ENCODE data around the gene FRAS1.

Gene FRAS1

DNA sequence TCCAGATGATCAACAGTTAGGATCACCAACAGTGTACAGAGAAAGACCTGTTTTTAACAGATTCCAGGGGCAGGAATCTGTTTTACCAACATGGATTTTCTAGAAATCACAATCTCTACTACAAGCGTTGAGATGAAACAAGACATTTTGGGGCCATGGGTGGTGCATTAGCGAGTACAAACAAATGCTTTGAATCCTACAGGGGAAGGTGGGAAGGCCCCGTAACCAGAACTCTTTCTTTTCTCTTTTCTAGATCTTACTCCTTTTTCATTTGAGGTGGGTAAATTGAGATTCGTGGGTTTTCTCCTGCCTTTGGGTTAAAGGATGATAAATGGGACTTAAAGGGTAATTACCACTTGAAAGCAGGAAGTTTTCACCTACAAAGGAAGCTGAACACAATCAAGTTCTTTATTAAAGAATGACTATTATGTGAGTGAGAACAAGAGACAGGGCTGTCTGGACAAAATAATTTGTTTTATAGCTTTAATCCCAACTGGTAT, 304.5 kb downstream of the FRAS1 start:
- TF ChIP-seq POLR2AphosphoS5 (IDR thresholded peaks at IDR 0.05; ENCODE audit: low read depth, low read length) (no peak), SIN3A (IDR thresholded peaks at IDR 0.05; ENCODE audit: borderline replicate concordance, insufficient read depth, low read length) (no peak), FOXP2 (optimal IDR thresholded peaks at IDR 0.05; ENCODE audit: borderline replicate concordance, extremely low read depth, extremely low read length, insufficient read depth) (no peak), TAF1 (IDR thresholded peaks at IDR 0.05; ENCODE audit: borderline replicate concordance, insufficient read depth, low read length) (no peak)
- TF ChIP-seq, protein P1, sequence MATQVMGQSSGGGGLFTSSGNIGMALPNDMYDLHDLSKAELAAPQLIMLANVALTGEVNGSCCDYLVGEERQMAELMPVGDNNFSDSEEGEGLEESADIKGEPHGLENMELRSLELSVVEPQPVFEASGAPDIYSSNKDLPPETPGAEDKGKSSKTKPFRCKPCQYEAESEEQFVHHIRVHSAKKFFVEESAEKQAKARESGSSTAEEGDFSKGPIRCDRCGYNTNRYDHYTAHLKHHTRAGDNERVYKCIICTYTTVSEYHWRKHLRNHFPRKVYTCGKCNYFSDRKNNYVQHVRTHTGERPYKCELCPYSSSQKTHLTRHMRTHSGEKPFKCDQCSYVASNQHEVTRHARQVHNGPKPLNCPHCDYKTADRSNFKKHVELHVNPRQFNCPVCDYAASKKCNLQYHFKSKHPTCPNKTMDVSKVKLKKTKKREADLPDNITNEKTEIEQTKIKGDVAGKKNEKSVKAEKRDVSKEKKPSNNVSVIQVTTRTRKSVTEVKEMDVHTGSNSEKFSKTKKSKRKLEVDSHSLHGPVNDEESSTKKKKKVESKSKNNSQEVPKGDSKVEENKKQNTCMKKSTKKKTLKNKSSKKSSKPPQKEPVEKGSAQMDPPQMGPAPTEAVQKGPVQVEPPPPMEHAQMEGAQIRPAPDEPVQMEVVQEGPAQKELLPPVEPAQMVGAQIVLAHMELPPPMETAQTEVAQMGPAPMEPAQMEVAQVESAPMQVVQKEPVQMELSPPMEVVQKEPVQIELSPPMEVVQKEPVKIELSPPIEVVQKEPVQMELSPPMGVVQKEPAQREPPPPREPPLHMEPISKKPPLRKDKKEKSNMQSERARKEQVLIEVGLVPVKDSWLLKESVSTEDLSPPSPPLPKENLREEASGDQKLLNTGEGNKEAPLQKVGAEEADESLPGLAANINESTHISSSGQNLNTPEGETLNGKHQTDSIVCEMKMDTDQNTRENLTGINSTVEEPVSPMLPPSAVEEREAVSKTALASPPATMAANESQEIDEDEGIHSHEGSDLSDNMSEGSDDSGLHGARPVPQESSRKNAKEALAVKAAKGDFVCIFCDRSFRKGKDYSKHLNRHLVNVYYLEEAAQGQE (IDR thresholded peaks at IDR 0.05; ENCODE audit: insufficient read depth in 1 of 2, low read depth in 2 of 2, low read length in 2 of 2) = no peak

DNA sequence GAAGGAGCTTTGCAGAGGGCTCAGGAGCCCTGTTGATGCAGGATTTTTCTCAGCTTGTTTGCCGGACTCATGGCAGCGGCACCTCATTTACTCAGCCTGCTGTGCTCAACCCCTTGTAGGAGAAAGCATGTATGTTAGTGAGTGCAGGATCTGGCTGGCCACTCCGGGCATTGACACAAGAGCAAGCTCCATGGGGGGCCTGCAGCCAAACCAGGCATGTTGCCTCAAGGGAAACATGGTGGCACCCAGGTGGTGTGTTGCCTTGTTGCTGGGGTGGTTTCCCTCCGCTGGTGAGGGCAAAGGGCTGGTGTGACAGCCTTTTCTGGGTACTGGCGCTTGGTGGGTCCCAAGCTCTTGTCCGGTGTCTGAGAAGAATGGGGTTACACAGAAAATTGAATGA, 305.2 kb downstream of the FRAS1 start:
- TF ChIP-seq, protein P1 (IDR thresholded peaks at IDR 0.05; ENCODE audit: insufficient read depth in 1 of 2, low read depth in 2 of 2, low read length in 2 of 2) = no peak
- TF ChIP-seq TAF1 (IDR thresholded peaks at IDR 0.05; ENCODE audit: borderline replicate concordance, insufficient read depth, low read length) (no peak), FOXP2 (optimal IDR thresholded peaks at IDR 0.05; ENCODE audit: borderline replicate concordance, extremely low read depth, extremely low read length, insufficient read depth) (no peak), POLR2AphosphoS5 (IDR thresholded peaks at IDR 0.05; ENCODE audit: low read depth, low read length) (no peak), SIN3A (IDR thresholded peaks at IDR 0.05; ENCODE audit: borderline replicate concordance, insufficient read depth, low read length) (no peak)

DNA sequence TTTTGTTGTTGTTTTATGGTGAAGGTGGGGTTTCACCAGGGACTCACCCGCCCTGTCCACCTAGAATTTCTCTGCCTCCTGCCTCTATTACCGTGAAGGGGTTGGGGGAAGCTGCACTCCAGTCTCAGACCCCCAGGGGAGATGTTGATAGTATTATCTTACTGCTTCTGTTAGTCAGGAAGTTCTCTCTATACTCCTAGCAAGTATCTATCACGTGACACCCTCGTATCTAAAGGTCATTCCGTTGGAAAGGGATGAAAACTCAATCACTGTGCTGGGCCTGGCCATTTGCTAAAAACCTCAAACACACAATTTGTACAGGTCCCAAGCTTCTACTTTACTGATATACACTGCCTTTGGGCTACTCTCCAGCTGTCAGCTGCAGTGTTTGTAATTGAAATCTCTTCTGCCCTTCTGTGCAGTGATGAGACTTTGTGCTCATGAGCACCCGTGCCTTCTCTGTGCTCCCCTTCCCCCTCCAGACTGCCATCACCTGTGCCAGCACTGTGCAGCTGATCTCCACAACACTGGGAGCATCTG, 306.0 kb downstream of the FRAS1 start:
- TF ChIP-seq POLR2AphosphoS5 (IDR thresholded peaks at IDR 0.05; ENCODE audit: low read depth, low read length) (no peak), TAF1 (IDR thresholded peaks at IDR 0.05; ENCODE audit: borderline replicate concordance, insufficient read depth, low read length) (no peak), SIN3A (IDR thresholded peaks at IDR 0.05; ENCODE audit: borderline replicate concordance, insufficient read depth, low read length) (no peak), FOXP2 (optimal IDR thresholded peaks at IDR 0.05; ENCODE audit: borderline replicate concordance, extremely low read depth, extremely low read length, insufficient read depth) (no peak)
- TF ChIP-seq, protein P1 (IDR thresholded peaks at IDR 0.05; ENCODE audit: insufficient read depth in 1 of 2, low read depth in 2 of 2, low read length in 2 of 2) = no peak

DNA sequence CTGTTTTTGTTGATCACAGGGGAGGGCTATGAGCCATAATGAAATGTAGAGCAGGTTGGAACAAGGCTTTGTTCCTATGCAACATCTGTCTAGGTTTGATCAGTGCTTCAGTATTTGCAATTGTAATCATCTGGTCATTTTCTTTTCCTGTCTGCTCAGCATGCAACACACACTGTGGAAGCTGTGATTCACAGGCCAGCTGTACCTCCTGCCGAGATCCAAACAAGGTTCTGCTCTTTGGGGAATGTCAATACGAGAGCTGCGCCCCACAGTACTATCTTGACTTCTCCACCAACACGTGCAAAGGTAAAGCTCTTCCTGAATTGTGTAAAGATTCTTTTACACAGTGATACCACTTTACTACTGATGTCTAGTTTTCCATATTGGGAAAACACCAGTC, 312.6 kb downstream of the FRAS1 start:
- TF ChIP-seq, protein P1 (IDR thresholded peaks at IDR 0.05; ENCODE audit: insufficient read depth in 1 of 2, low read depth in 2 of 2, low read length in 2 of 2) = no peak
- no peak for TF ChIP-seq TAF1 (IDR thresholded peaks at IDR 0.05; ENCODE audit: borderline replicate concordance, insufficient read depth, low read length)
- TF ChIP-seq POLR2AphosphoS5 (IDR thresholded peaks at IDR 0.05; ENCODE audit: low read depth, low read length) = no peak
- no peak for TF ChIP-seq FOXP2 (optimal IDR thresholded peaks at IDR 0.05; ENCODE audit: borderline replicate concordance, extremely low read depth, extremely low read length, insufficient read depth)
- no peak for TF ChIP-seq SIN3A (IDR thresholded peaks at IDR 0.05; ENCODE audit: borderline replicate concordance, insufficient read depth, low read length)

Measured in PFSK-1 (cell line).